Tibial artery (tissue), 4 donors: Measurements from ENCODE around the gene TNFAIP8L1.
A peak's percentile ranks its signal among the peaks of the same experiment; 100 is the strongest.

Experiments
- DNase-seq, 2 donors: peaks; one replicate each; pipeline ENCODE4 v3.0.0-alpha.2; 2019
- H3K27ac ChIP-seq, 2 donors: fragments of 200-600 bp; sonication (generic) in 1 of 2; 1 replicate in 1 of 2; 2 replicates in 1 of 2; pipeline ENCODE4 v1.5.1; 2018 to 2019; ENCODE audit warnings: mild to moderate bottlenecking in 1 of 2
- H3K27me3 ChIP-seq, 2 donors: fragments of 200-600 bp; sonication (generic) in 1 of 2; one replicate each; pipeline versions ENCODE4 v1.5.1 to v1.6.0; 2016 to 2019
- H3K36me3 ChIP-seq, 3 donors: fragments of 200-600 bp; sonication (generic) in 2 of 3; one replicate each; pipeline ENCODE4 v1.5.1; 2016 to 2019; ENCODE audit warnings: mild to moderate bottlenecking in 2 of 3
- H3K4me1 ChIP-seq, 4 donors: fragments of 200-600 bp; sonication (generic) in 2 of 4; 1 replicate in 3 of 4; 2 replicates in 1 of 4; pipeline ENCODE4 v1.5.1; 2016 to 2019
- H3K4me3 ChIP-seq, 2 donors: fragments of 200-600 bp; sonication (generic) in 1 of 2; 1 replicate in 1 of 2; 2 replicates in 1 of 2; pipeline ENCODE4 v1.5.1; 2018 to 2019; ENCODE audit warnings: mild to moderate bottlenecking in 2 of 2
- H3K9me3 ChIP-seq, 3 donors: fragments of 200-600 bp; sonication (generic) in 1 of 3; one replicate each; pipeline ENCODE4 v1.5.1; 2016 to 2019
- CTCF ChIP-seq, 2 experiments: fragments of 200-600 bp in 1 of 2; fragments of 450-650 bp in 1 of 2; IDR thresholded peaks; one replicate each; pipeline ENCODE4 v1.5.1; 2017 to 2019; ENCODE audit warnings: antibody characterized with exemption in 2 of 2, mild to moderate bottlenecking in 1 of 2, moderate library complexity in 1 of 2
- intact Hi-C: fragments of 100-400 bp; cut with DNase I; formaldehyde crosslinking; loops from one replicate; pipeline ENCODE4 v1.15.0; 2023; ENCODE audit warnings: low total_unique reads

TNFAIP8L1 gene

GRCh38 chr19:4664642-4665041 is 25.3 kb downstream of the TNFAIP8L1 start:
- Histone ChIP-seq H3K27ac (no peak overlapping the region), H3K4me3 (no peak overlapping the region), H3K27me3 (no peaks in the 10 kb centered on the region), H3K36me3 (peaks cover 35 to 83% (median 78%) of the 10 kb centered on the region in 3 donors), H3K9me3 (no peaks in the 10 kb centered on the region), H3K4me1 (peaks cover 0 to 10% (median 9%) of the 10 kb centered on the region in 4 donors)
- TF ChIP-seq CTCF (IDR thresholded peaks at IDR 0.05) = no peak
- intact Hi-C loops = no loop called here
- DNase-seq = no peak

GRCh38 chr19:4669723-4670480 is 30.6 kb downstream of the TNFAIP8L1 start, which contains the start of gene MYDGF:
Gene MYDGF, minus strand, starts transcription at chr19:4670342. Its CDS starts 8 bp downstream, at chr19:4670334.
- no peaks in the 10 kb centered on the region for H3K27me3 ChIP-seq
- intact Hi-C loops = no loop called here
- H3K4me3 ChIP-seq = peak within 1 kb of the TSS; percentile 87 to 98
- DNase-seq = peak; percentile 88 to 92
- H3K27ac ChIP-seq = peak within 1 kb of the TSS; percentile 79 to 80
- no peaks in the 10 kb centered on the region for H3K9me3 ChIP-seq
- no peak for TF ChIP-seq CTCF (IDR thresholded peaks at IDR 0.05)
- peaks cover 13 to 39% (median 36%) of the 10 kb centered on the region in 3 donors for H3K36me3 ChIP-seq
- H3K4me1 ChIP-seq = peaks cover 0 to 22% (median 10%) of the 10 kb centered on the region in 4 donors

GRCh38 chr19:4671185-4671851 is 32.0 kb downstream of the TNFAIP8L1 start:
- Histone ChIP-seq H3K27ac (peak overlapping the region; percentile 16 to 79), H3K4me3 (no peak overlapping the region), H3K36me3 (peaks cover 12 to 42% (median 34%) of the 10 kb centered on the region in 3 donors), H3K9me3 (no peaks in the 10 kb centered on the region), H3K4me1 (peaks cover 0 to 22% (median 10%) of the 10 kb centered on the region in 4 donors), H3K27me3 (no peaks in the 10 kb centered on the region)
- DNase-seq = no peak
- TF ChIP-seq CTCF (IDR thresholded peaks at IDR 0.05) = no peak
- intact Hi-C loops = no loop called here

GRCh38 chr19:4673216-4673615 is 33.9 kb downstream of the TNFAIP8L1 start:
- TF ChIP-seq CTCF (IDR thresholded peaks at IDR 0.05) = no peak
- Histone ChIP-seq H3K9me3 (no peaks in the 10 kb centered on the region), H3K4me1 (peaks cover 0 to 22% (median 10%) of the 10 kb centered on the region in 4 donors), H3K27me3 (no peaks in the 10 kb centered on the region), H3K36me3 (peaks cover 7 to 42% (median 31%) of the 10 kb centered on the region in 3 donors), H3K4me3 (no peak overlapping the region), H3K27ac (no peak overlapping the region)
- intact Hi-C loops = no loop called here
- no peak for DNase-seq

GRCh38 chr19:4673726-4674125 is 34.4 kb downstream of the TNFAIP8L1 start:
- no peaks in the 10 kb centered on the region for H3K9me3 ChIP-seq
- no peak for DNase-seq
- H3K4me3 ChIP-seq = no peak overlapping the region
- intact Hi-C loops = no loop called here
- TF ChIP-seq CTCF (IDR thresholded peaks at IDR 0.05) = no peak
- H3K27me3 ChIP-seq = no peaks in the 10 kb centered on the region
- H3K27ac ChIP-seq = no peak overlapping the region
- H3K36me3 ChIP-seq = peaks cover 7 to 46% (median 32%) of the 10 kb centered on the region in 3 donors
- H3K4me1 ChIP-seq = peaks cover 0 to 21% (median 10%) of the 10 kb centered on the region in 4 donors
